Testis (tissue), 2 donors: ENCODE measurements around the gene SLC7A11.

Source experiments
- POLR2A ChIP-seq: fragments of 450-650 bp; IDR thresholded peaks from one replicate; pipeline ENCODE4 v1.6.1; 2017; ENCODE audit warnings: antibody characterized with exemption, mild to moderate bottlenecking, moderate library complexity
- TF ChIP-seq, protein P1 (sequence below), 3 experiments: fragments of 450-650 bp in 2 of 3; fragments of 200-600 bp in 1 of 3; sonication (generic) in 1 of 3; IDR thresholded peaks; one replicate each; pipeline ENCODE4 v1.5.1; 2016 to 2019; ENCODE audit warnings: antibody characterized with exemption in 3 of 3, mild to moderate bottlenecking in 2 of 3, moderate library complexity in 1 of 3

DNA sequence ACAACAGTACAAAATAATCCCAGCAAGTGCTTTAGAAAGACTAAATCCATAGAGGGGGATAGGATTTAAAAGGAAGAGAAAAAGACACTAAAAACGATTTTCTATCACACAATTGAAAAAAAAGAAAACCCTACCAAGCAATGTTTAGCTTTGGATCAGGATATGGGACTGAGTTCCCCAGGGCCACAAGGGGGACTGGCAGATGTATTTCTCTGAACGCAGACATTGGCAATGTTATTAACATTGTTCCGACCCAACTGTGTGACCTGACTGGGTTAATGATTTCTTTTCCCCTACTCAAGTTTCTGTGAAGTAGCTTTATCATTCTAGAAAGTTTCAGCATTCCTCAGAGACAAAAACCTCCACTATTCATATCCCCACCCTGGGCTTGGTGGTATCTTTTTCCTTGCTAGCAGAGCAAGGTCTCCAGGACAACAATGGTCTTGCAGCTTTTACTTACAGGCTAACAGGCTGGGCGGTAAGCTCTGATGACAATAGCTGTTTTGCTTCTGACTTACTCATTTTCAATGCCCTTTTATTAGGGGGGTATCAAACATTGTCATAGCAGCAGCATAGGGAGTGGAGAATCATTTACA, 25.8 kb downstream of the SLC7A11 start:
- TF ChIP-seq, protein P1, sequence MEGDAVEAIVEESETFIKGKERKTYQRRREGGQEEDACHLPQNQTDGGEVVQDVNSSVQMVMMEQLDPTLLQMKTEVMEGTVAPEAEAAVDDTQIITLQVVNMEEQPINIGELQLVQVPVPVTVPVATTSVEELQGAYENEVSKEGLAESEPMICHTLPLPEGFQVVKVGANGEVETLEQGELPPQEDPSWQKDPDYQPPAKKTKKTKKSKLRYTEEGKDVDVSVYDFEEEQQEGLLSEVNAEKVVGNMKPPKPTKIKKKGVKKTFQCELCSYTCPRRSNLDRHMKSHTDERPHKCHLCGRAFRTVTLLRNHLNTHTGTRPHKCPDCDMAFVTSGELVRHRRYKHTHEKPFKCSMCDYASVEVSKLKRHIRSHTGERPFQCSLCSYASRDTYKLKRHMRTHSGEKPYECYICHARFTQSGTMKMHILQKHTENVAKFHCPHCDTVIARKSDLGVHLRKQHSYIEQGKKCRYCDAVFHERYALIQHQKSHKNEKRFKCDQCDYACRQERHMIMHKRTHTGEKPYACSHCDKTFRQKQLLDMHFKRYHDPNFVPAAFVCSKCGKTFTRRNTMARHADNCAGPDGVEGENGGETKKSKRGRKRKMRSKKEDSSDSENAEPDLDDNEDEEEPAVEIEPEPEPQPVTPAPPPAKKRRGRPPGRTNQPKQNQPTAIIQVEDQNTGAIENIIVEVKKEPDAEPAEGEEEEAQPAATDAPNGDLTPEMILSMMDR (IDR thresholded peaks at IDR 0.05) = no peak
- no peak for TF ChIP-seq POLR2A
